Ovary (tissue), 3 donors: ENCODE data around the gene RECK.

ENCODE experiments used
- CTCF ChIP-seq, 3 donors: fragments of 450-650 bp in 2 of 3; fragments of 200-600 bp in 1 of 3; IDR thresholded peaks; one replicate each; pipeline versions ENCODE4 v1.5.1 to v1.8.0; 2016 to 2022; ENCODE audit warnings: antibody characterized with exemption in 3 of 3, mild to moderate bottlenecking in 1 of 3
- EP300 ChIP-seq: sonication (generic); formaldehyde crosslinking; IDR thresholded peaks from one replicate; pipeline ENCODE4 v1.6.1; 2017; ENCODE audit warnings: antibody characterized with exemption
- POLR2A ChIP-seq: fragments of 450-650 bp; IDR thresholded peaks from one replicate; pipeline ENCODE4 v1.6.1; 2017; ENCODE audit warnings: antibody characterized with exemption, mild to moderate bottlenecking, moderate library complexity
- donor health status: DM: no; HTN: no; CAD: no.

GRCh38 chr9:35990155-35990554 lies 46.6 kb upstream of the RECK start:
- TF ChIP-seq CTCF (IDR thresholded peaks at IDR 0.05) (no peak), EP300 (no peak), POLR2A (no peak)
